Amygdala (tissue), 56 donors: ENCODE data around the gene ABCB7.
"Not testable (repeated sequence)": the region's sequence is repeated elsewhere in the genome, so short reads cannot be mapped to it uniquely, and the experiment has no call there.

Experiments used
- DNase-seq, 56 donors: peaks; one replicate each; lab custom pipeline; 2025; lab: John Stamatoyannopoulos, UW

Gene ABCB7

DNA sequence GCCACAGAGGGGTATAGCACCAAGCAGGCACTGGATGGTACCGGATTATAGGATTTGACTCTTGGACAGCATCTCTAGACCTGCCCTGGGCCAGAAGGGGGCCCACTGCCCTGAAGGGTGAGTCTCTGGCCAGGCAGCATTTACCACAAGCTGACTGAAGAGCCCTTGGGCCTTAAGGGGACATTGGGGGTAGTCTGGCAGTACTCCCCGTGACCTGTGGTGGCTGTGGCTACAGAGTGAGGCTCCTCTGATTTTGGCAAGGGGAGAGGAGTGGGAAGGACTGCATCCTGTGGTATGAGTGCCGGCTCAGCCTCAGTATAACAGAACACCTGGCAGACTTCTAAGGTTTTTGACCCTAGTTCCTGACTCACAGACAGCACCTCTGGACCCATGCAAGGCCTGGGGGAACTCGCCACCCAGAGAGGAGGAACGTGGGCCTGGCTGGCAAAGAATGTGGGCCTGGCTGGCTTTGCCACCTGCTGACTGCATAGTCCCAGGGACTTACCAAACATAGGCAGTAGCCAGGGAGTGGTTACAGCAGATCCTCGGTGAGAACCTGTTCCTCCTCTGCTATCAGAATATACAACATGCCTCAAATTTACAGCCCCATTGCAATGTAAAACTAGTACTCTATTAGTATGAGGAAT, 48.1 kb downstream of the ABCB7 start:
- no peak for DNase-seq

- DNase-seq = no peak
Measured at GRCh38 chrX:75106772-75107171, 49.3 kb downstream of the ABCB7 start.

DNA sequence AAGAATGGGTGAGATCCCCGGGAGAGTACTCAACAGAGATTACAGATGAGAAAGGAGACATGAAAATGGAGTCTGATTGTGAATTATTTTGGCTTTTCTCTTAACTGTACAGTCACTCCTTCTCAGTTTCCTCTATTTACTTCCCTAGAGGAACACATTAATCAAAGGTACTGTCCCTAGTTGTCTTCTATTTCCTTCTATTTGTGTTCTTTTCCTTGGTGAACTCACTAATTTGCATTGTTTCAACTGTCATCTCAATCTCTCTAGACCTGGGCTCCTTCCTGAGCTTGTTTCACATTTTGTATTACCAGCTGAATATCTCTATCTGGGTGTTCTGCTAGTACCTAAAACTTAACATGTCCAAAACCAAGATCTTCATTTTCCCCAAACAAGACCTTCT, 59.8 kb downstream of the ABCB7 start:
- DNase-seq = no peak

DNA sequence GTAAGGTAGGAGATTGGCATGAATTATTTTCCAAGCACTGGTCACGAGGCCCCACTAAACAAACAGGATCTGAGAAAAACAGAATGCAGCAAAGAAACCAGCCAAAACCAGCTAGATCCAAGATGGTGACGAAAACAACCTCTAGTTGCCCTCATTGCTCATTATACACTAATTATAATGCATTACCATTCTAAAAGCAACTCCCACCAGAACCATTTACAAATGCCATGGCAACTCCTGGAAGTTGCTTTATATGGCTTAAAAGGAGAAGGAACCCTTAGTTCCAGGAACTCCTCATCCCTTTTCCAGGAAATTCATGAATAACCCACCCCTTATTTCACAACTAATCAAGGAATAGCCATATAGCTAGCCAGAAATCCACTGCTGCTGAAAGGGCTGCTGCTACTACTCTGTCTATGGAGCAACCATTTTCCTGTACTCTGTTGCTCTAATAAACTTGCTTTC, 69.3 kb downstream of the ABCB7 start:
- DNase-seq = peak in 2 of 56 donors; percentile 0 to 2

GRCh38 chrX:75084757-75085156, 71.3 kb downstream of the ABCB7 start:
- DNase-seq = no peak

DNA sequence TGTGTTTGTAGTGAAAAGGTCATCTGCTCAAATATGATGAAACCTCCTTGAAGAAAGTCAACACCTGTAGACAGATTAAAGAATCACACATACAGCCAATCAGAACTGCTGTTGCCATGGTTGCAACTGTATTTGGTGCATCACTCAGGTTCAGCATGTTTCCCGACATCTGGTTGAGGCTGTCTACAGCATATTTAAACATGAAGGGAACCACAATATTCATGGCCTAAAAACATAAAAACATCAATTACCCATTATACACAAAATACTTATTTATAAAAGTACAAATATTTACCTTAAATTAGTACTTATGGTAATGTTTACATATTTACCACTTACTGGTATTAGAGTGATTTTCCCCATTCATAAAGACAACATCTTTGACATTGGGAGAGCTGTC, 79.7 kb downstream of the ABCB7 start:
- DNase-seq = no peak

DNA sequence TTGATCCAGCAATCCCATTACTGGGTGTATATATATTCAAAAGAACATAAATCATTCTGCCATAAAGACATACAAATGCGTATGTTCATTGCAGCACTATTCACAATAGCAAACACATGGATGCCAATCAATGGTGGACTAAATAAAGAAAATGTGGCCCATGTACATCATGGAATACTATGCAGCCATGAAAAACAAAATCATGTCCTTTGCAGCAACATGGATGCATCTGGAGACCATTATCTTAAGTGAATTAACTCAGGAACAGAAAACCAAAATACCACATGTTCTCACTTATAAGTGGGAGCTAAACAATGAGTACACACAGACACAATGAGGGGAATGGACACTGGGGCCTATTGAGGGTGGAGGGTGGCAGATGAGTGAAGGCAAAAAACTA, 81.6 kb downstream of the ABCB7 start:
- no peak for DNase-seq

DNA sequence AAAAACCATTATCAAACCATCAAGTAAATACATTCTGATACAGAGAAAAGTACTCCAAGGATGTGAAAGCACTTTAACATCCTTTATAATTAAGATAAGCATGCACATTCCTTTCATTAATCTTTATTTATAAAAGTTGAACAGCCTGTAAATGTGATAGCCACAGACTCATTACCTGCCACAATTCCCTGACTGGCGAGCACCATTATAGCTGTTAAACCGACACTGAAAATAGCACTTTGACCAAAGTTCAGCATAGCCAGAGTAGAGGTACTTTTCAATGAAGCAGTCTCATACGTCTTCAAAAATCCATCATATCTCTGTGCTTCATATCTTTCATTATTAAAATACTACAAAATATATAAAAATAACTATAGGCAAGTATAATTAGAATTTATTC, 84.7 kb downstream of the ABCB7 start:
- no peak for DNase-seq

- no peak for DNase-seq
Measured at GRCh38 chrX:75067931-75068330, 88.2 kb downstream of the ABCB7 start.

DNA sequence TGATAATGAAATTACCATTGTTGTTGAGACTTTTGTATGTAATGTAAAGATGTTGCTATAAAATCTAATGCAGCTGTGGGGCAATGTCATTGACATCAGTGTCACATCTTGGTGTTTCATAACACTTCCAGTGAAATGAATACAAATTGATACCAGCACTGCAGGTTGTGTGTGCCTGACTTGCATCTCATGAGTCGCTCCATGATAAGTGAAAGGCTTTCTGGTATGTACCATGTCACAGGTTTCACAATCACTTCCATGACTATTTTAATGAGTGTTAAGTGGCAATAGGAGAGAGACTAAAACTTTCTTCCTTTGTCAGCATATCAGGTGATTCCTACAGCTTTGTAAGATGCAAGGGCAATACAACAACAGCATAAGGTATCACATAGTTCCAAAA, 94.4 kb downstream of the ABCB7 start:
- DNase-seq = no peak

DNA sequence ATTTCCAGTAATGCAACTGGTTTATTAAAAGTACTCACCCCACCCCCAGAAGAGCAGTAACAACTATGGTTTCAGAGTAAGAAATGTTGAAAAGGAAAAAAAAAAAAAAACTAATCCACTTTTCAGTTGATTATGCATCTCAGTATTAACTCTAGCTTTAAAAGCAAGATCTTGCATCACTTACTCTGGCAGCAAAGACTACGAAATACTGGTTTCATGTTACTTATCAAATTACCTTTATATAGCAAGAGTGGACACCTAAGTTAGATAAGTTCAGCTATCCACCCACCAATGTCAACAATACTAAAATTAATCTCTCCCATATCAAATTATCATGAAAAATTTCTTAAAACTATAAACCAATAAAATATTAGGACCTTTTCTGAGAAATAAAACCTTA, 105.0 kb downstream of the ABCB7 start:
- no peak for DNase-seq

- DNase-seq = no peak
Measured at GRCh38 chrX:75045369-75045768, 110.7 kb downstream of the ABCB7 start.

DNA sequence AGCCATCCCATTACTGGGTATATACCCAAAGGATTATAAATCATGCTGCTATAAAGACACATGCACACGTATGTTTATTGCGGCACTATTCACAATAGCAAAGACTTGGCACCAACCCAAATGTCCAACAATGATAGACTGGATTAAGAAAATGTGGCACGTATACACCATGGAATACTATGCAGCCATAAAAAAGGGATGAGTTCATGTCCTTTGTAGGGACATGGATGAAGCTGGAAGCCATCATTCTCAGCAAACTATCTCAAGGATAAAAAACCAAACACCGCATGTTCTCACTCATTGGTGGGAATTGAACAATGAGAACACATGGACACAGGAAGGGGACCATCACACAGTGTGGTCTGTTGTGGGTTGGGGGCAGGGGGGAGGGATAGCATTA, 111.9 kb downstream of the ABCB7 start:
- DNase-seq = not testable (repeated sequence)

DNA sequence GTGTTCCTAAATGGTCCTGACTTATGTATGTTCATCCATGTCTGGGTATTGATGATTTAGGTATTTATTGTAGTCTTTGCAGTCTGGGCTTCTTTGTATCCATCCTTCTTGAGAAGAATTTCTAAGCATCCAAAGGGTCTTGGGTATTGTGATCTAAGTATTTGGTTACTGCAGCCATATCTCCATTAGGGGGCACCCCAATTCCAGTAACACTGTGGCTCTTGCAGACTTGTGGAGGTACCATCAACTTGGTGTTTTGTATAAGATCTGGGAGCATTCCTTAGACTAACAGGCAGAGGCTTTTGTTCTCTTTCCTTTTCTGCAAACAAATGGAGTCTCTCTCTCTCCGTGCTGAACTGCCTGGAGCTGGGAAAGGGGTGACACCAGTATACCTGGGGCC, 117.2 kb downstream of the ABCB7 start:
- peak in 1 of 56 donors; percentile 0 for DNase-seq
